Measurements from ENCODE around the gene SPATA6.
"Not testable (repeated sequence)": the region's sequence is repeated elsewhere in the genome, so short reads cannot be mapped to it uniquely, and the experiment has no call there.

Gene SPATA6

GRCh38 chr1:48450505-48450904, 21.5 kb downstream of the SPATA6 start:
- no peak for DNase-seq

GRCh38 chr1:48448932-48449331, 23.1 kb downstream of the SPATA6 start:
- DNase-seq, result no peak

GRCh38 chr1:48444186-48444585, 27.8 kb downstream of the SPATA6 start:
- DNase-seq, result not testable (repeated sequence)

- DNase-seq, result no peak
These were observed 29.0 kb downstream of the SPATA6 start for GRCh38 chr1:48442864-48443619.

GRCh38 chr1:48440786-48441185, 31.2 kb downstream of the SPATA6 start:
- DNase-seq, result not testable (repeated sequence)

DNA sequence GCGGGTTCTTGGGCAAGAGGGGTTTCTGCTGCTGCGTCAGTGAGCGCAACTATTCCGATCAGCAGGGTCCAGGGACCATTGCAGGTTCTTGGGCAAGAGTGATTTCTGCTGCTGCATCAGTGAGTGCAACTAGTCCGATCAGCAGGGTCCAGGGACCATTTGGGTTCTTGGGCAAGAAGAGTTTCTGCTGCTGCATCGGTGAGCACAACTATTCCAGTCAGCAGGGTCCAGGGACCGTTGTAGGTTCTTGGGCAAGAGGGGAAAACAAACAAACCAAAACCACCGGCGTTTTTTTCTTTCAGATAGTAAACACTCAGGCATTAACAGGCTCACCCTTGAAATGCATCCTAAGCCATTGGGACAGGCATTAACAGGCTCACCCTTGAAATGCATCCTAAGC, 32.6 kb downstream of the SPATA6 start:
- no peak for DNase-seq

GRCh38 chr1:48437379-48437778, 34.6 kb downstream of the SPATA6 start:
- not testable (repeated sequence) for DNase-seq

GRCh38 chr1:48435312-48436002, 36.5 kb downstream of the SPATA6 start:
- DNase-seq, result not testable (repeated sequence)

GRCh38 chr1:48430832-48431231, 41.2 kb downstream of the SPATA6 start:
- DNase-seq, result no peak

DNA sequence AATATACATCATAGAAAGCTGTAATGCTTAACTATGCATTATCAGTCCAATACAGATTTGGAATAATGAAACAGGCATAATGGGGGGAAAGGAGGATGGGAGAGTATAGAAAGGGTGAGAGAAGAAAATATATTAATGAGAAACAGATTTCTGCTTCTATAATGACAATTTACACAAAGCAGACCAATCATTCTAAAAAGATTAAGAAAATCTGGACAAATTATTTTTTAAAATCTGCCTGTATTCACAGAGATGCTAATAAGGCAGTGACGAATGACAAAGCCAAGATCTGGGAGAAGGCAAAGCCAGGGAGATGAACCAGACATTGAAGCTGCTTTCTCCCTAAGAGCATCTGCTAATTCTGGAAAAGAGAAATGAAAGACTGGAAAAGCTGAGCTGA, 50.0 kb downstream of the SPATA6 start:
- DNase-seq, result no peak

- no peak for DNase-seq
These were observed 53.3 kb downstream of the SPATA6 start for GRCh38 chr1:48418742-48419141.

DNA sequence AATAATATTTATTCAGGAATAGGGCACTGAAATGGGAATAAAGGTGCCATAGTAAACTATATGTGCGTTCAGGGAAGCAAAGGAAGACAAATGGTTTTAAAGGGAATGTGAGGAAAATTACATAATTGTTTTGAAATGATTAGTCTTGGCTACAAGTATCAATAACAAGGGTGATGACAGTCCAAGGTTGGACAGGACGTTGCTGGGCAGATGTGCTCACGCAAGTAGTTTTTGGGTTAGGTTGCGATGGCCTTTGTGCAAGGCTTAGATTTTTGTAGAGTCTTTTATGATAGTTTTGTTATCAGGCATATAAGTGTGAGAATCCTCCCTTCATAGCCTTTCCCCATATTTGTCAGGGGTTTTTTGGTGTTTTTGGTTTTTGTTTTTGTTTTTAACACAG, 57.0 kb downstream of the SPATA6 start:
- no peak for DNase-seq

DNA sequence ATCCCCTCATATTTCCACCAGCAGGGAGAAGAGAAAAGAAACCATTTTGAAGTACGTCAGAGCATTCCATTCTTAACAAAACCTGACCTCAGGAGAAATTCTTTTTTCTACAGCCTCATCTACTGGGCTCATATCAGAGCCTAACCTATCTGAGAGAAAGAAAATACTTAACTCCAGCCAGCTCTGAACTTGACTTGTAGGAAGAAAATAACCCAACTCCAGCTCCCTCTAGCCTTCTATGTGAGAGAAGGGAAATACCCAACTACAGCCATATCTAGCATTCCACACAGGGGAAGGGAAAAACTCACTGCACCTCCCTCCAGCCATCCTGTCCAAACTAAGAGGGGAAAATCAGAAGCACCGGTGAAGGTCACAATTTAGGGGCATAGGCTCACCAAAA, 57.7 kb downstream of the SPATA6 start:
- no peak for DNase-seq

DNA sequence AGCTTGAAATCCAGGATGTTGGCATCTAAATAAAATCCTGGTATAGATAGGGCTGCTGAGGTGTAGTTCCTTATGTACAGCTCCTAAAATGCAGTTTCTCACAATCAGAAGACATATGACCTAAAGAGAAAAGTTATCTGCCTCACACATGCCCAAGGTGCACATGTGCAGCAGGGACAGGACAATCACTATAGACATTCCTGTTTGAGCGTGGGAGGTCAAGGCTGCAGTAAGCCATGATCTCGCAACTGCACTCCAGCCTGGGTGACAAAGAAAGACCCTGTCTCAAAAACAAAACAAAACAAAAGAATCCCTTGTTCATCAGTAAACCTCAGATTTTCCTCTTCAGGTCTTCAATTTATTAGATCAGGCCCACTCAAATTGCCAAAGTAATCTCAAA, 66.1 kb downstream of the SPATA6 start:
- DNase-seq, result no peak

- no peak for DNase-seq
These were observed 66.6 kb downstream of the SPATA6 start for GRCh38 chr1:48405400-48405799.

DNA sequence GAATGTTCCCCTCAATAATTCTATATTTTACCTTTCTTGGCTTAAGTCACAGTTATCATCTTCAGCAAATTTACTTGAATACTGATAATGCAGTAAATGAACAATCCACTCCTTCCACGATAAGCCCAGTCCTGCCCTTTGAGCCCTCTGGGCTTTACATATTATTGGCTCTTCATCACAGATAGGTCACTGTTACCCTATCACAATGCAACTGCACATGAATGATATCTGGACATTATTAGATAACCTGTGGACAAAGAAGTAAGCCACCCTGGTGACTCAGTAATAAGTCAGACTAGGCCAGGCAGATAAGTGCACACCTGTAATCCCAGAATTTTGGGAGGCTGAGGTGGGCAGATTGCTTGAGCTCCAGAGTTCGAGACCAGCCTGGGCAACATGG, 69.4 kb downstream of the SPATA6 start:
- DNase-seq, result no peak

- no peak for DNase-seq
These were observed 75.8 kb downstream of the SPATA6 start for GRCh38 chr1:48396208-48396607.

DNA sequence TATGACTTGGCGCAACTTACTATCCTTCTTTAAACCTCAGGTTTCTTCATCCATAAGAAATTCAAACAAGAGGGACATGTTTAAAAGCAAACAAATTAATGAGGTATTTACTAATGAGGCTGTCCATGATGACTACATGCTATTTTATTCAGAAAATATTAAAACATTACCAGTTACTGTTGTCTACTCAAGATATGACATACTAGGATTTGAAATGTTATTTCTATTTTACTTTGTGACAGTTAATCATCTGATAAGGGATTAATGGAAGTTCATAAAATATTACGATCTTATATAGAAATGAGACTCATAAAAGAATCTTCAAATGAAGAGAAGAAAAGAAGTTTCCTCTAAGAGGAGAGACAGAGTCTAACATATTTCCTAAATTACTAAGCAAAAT, 80.1 kb downstream of the SPATA6 start:
- no peak for DNase-seq

DNA sequence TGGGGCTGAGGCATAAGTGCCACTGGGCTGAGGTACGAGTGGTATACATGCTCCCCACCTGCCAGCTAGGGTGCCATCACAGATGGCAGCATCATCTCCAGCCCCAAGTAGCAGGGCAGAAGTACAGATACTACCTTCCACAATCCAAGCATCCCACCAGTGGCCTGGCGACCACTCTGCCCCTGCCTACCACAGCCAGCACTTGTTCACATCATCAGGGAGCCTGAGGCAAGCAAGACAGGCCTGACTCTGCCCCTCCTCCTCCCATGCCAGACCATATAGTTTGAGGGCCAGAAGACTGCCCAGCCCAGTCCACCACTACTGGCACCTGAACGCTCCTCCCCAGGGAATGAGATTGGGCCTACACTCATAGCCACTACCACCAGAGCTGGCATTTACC, 84.6 kb downstream of the SPATA6 start:
- no peak for DNase-seq

DNA sequence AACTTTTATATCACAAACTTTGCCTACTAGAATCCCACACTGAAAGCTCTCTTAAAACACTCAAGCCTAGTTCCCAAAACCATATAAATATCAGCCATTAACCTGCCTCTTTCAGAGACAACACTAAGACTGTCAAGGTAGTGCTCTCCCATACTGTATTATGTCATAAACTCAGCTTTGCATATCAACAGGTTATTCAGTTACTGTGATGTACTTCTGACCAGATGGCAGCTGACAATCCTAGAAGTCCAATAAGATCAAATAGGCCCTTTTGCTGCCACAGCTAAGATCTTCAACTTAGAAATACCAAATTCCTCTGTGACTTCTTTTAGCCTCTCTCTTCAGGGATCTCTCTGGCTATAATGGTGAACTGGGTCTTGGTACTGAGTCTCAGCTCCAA, 97.2 kb downstream of the SPATA6 start:
- no peak for DNase-seq

GRCh38 chr1:48371598-48371997, 100.4 kb downstream of the SPATA6 start:
- no peak for DNase-seq

DNA sequence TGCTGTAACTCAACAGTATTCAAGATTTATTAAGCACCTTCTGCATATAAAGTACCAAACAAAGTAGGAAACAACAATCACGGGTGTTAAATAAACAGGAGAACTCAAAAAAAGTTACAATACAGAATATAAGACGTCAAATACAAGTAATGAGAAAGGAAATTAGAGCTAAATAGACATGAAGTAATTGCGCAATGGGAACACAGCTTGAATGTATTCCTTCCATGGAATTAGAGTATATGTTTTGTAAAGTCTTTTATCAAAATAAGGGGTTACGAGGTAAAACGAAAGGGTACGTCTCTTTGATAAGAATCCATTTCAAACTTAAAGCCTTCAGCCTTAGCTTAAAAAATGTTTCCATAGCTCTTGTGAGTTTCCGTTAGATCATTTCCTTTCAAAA, 109.1 kb downstream of the SPATA6 start:
- no peak for DNase-seq

DNA sequence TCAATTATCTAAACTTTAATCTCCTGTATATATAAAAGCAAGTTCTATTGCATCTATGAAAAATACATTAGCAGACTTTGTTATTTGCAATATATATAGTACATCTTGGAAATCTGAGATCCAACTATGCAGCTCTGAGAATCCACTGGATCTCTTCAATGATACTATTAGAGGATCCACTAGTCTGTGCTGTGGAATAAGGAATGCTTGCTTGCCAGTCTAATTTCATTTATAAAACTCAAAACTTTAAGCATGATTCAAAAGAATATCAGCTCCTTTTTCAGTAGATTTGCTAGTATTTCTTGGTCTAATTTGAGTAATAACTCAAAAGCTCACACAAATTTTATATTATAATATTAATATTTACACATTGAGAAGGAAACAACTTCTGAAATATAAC, 115.1 kb downstream of the SPATA6 start:
- DNase-seq, result no peak

DNA sequence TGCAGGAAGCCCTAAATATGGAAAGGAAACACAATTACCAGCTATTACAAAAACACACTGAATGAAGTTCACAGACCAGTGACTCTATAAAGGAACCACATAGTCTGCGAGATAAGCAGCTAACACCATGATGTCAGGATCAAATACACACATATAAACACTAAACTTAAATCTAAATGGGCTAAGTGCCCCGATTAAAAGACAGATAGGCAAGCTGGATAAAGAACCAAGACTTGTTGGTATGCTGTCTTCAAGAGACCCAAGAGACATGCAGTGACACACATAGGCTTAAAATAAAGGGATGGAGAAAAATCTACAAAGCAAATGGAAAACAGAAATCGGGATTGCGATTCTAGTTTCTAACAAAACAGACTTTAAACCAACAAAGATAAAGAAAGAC, 127.6 kb downstream of the SPATA6 start:
- no peak for DNase-seq

DNA sequence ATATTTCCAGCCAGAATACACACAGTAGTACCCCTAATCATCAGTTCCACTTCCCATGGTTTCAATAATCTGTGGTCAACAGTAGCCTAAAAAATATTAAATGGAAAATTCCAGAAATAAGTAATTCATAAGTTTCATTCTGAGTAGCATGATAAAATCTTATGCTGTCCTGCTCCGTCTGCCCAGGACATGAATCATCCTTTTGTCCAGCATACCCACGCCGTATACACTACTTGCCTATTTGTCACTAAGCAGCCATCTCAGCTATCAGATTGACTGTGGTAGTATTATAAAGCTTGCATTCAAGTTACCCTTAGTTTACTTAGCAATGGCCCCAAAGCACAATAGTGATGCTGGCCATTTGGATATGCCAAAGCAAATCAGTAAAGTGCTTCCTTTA, 130.8 kb downstream of the SPATA6 start:
- no peak for DNase-seq
